Stimulated activated CD8-positive, alpha-beta memory T cell treated with anti-CD3 and anti-CD28 coated beads, Interleukin-4, amount 100 ng/mL, for 4 hours (primary cell): ENCODE results near the gene ADAMTS18.

Experiments used
- DNase-seq, 2 donors: peaks; one replicate each; pipeline ENCODE4 v3.0.0-alpha.2; 2020; ENCODE audit warnings: low read depth in 2 of 2, low spot score in 1 of 2

ADAMTS18 gene

DNA sequence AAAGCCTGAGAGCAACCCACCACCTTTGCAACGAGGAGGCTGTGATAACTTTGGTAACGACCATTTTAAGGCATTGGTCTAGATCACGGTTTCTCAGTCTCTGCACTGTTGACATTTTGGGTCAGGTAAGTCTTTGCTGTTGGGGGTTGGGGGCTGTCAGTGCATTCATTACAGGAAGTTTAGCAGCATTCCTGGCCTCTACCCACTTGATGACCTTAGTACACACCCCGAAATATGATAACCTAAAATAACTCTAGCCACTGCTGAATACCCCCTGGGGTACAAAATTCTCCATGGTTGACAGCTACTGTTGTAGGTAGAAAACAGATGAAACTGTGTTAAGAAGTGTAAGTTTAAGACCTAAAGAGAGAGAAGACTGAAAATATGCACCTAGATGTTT lies 36.3 kb downstream of the ADAMTS18 start:
- no peak for DNase-seq

DNA sequence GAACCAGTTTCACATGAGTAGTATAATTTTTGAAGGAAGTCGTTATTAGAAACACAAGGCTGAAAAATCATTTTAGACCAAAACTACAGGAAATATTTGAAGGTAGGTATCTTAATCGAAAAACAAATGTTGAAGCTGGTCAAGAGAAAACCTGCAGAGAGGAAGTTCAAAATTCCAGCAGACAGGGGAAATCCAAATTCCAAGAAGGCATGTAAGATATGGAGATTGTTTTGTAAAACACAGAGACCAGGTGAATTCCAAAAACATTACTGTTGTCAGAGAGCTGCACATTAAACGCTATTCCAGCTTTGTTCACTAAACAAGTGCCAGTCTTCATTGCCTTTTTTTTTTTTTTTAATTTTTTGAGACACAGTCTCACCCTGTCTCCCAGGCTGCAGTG lies 38.4 kb downstream of the ADAMTS18 start:
- no peak for DNase-seq

DNA sequence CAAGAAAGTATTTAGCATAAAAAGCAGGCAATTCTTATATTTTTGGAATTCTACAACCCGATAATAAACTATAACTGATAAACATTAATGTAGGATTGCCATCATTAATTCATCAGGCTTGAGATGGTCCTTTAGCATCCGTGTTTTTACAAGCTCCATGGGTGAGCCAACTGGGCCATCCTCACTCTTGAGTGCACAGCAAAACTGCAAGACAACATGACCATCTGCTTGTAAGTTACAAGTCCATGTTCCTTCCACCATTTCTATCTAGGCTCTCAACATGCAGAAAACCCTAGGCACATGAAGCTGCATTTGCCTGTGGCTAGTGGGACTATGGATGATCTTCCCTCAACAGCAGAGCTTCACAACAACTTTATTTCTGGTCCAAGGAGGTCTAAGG lies 40.1 kb downstream of the ADAMTS18 start:
- no peak for DNase-seq

DNA sequence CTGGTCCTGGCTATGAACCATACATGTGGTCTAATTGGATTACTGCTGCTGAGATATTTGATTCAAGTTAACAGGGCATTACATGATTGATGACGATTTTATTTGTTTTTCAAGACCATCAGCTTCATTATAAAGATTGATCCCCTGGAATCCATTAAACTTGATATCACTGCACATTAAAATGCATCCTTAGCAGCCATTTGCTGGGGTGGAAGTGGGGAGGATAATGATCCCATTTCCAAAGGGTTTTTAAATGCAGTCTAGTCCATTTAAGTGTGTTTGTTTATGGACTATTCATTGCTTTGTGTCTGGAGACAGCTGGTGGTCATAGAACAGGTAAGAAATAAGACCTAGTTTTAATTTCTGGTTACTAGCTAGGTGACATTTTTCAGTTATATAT lies 40.9 kb downstream of the ADAMTS18 start:
- no peak for DNase-seq

DNA sequence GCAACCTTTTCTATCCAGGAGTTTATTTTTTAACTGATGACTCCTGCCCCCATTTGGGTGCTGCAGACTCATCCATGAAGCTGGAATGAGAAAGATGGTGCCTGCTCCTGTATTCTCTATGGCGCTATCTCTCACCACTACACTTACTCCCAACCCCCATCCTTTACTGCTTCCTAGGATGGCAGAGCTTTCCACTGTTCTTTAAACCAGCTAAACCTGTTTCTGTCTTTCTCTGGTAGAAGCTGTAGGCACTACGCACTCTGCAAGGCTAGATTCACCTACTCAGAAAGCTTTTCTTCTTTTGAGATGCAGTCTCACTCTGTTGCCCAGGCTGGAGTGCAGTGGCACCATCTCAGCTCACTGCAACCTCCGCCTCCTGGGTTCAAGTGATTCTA lies 47.0 kb downstream of the ADAMTS18 start:
- no peak for DNase-seq

DNA sequence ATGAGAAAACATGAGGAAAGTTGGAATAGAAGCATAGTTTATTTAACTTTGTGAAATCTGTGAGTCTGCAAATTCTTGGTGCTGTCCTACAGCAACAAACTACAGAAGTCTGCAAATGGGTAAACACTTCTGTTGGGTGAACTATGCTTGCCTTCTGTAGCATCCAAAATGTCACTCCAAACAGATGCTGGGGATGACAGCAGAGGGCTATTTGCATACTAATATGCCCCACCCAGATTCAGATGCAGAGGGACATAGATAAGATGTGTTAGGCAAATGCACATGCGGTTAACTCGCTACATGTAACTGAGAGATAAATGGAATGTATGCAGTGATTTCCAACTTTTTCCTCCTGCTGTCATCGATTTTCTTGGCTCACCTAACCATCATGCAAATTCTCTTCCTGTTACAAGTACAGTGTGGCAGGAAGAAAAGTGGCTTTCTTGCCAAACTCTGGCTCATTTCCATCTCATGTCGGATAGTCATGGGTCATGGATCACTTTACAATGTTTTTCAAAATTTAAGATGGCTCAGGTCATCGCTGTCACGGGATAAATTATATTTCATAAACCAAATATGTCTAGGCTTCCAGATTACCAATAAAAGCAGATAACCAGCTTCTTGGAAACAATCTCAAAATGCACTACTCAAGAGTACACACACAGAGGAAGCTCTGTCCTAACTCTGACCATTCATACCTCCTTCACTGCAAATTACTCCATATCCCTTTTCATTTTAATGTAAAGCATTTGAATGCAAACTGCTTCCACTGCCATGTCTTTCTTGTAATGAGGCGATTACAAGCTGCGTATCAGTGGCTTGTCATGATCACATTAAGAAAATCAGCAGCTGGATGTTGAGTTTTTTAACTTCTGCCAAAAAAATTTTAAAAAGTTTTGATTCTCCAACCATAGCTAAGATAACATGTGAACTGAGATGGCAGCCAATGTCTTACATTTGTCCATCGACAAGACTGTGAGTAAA lies 47.7 kb downstream of the ADAMTS18 start:
- no peak for DNase-seq

- DNase-seq: no peak
Measured at GRCh38 chr16:77385481-77385880, 49.4 kb downstream of the ADAMTS18 start.

DNA sequence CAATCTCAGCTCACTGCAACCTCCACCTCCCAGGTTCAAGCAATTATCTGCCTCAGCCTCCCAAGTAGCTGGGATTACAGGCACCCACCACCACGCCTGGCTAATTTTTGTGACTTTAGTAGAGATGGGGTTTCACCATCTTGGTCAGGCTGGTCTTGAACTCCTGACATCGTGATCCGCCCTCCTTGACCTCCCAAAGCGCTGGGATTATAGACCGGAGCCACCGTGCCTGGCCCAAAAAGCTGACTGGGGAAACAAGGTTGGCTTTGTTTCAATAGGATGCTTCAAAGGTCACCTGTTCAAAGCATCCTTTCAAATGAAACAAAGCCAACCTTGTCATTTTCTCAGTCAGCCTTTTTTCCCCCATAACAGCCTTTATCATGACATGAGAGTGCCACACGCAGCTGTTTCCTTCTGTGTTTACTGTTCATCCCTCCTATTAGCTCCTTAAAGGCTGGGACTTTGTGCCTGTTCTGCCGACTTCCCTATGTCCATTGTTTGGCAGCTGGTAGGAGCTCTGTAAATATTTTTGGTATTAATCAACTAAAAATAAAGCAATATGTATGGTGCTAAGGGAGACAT lies 51.1 kb downstream of the ADAMTS18 start:
- no peak for DNase-seq

DNA sequence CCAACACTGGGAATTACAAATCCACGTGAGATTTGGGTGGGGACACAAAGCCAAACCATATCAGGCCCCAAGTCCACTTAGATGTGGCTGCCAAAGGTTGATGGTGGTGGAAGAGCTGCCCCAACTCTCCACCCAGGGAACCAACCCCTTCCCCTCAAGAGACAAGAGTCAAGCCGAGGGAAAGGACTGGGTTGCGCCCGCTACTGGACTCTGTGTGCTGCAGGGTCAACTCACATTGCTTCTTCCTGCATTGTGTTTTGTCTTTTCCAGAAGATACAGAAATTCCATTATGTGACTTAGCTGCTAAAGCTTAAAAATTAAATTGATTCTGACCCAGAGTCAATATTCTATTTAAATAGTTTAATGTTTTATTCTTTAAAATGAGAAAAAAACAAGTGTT lies 58.5 kb downstream of the ADAMTS18 start:
- DNase-seq: no peak

GRCh38 chr16:77375396-77375795 lies 59.4 kb downstream of the ADAMTS18 start:
- no peak for DNase-seq

DNA sequence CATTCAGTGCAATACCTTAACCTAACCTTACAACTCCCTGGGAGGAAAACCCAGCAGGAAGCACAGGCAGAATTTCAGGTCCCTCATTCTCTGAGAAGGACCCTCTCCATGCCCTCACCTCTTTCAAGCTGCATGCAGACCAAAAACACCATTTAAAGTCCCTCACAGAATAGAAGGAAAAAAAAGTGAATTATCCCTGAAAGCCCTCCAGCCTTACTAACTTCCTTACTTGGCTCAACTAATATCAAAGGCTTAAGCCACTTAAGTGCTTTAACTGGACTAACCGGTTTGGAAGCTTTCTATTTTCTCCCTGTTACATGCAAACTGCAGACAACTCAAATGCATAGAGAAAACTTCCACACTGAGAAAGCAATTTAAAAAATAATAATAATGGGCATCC lies 60.5 kb downstream of the ADAMTS18 start:
- no peak for DNase-seq

DNA sequence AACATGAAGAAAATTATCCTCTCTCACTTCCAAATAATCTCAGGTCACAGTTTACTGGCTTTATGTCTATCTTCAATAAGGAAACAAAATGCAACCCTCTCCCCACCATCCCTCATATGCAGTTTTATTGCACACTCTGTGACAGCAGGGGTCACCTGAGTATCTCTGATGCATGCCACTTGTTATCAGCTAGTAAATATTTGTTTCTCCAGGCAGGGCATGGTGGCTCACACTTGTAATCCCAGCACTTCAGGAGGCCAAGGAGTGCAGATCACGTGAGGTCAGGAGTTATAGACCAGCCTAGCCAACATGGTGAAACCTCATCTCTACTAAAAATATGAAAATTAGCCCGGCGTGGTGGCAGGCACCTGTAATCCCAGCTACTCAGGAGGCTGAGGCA lies 61.1 kb downstream of the ADAMTS18 start:
- DNase-seq: no peak

GRCh38 chr16:77364770-77365169 lies 70.1 kb downstream of the ADAMTS18 start:
- no peak for DNase-seq

- no peak for DNase-seq
Measured at GRCh38 chr16:77359065-77359502, 75.8 kb downstream of the ADAMTS18 start.

- no peak for DNase-seq
Measured at GRCh38 chr16:77353587-77354263, 81.1 kb downstream of the ADAMTS18 start.

DNA sequence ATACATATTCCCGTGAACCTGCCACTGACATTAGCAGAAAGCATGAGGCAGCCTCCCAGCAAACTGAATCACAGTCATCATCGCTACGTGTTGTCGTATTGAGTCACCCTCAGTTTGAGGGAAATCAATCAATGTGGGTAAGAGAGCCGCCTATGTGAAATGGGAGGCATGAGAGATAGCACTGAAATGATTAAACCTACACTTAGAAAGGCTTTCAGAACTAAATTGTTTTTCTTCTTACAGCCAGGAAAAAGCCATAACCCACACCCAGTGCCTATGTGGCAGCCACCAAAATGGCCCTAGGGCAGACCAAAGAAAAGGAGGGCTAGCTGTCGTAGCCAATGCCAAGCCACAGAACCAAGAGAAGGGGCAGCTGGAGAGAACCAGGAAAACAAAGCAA lies 90.5 kb downstream of the ADAMTS18 start:
- no peak for DNase-seq

DNA sequence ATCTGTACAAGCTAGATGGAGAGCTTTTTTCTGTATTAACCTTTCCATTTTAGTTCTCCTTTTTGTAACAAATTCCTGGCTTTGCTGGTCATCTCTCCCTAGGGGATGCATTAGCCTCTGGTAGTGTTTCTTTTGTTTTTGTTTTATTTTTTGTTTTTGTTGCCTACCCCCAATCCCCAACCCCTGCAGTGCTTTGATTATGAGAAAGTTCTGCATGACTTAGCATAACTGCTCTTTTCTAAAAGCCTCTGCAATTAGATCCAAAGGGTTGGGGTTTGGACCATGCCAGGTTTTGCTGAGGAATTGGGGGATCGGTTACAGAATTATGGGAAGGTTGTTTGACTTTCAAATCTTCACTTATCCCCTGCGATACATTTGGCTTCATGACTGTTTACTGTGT lies 98.2 kb downstream of the ADAMTS18 start:
- no peak for DNase-seq

DNA sequence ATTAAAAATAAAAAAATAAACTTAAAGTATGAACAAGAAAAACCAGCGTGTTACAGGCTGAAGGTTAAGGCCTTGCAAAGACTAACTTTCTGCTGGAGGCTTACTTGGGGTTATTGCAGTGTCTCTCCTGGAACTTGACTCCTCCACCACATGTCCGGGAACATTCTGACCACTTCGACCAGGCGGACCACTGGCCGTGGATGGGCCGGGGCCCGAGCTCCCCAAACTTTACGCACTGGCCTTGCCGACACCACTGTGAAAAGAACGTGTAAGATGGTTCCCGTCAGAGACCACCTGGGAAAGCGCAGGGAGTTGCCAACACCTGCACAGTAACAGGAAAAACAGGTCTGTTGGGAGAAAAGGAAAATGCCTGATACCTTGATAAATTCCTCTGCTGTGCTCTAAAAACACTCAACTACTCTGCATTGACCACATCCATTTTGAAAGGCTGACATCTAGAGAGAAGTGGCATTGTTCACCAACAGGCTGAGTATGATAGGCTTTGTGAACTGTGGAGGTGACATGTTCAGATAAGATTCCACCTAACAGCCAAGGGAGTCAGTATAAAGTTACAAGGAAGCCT lies 99.1 kb downstream of the ADAMTS18 start:
- no peak for DNase-seq

GRCh38 chr16:77332792-77333191 lies 102.0 kb downstream of the ADAMTS18 start:
- DNase-seq: no peak

- no peak for DNase-seq
Measured at GRCh38 chr16:77331802-77332586, 102.8 kb downstream of the ADAMTS18 start.

GRCh38 chr16:77331043-77331442 lies 103.8 kb downstream of the ADAMTS18 start:
- DNase-seq: no peak
